K562 (cell line): ENCODE measurements around the gene LTK. TPM values are rescaled to one million over a fixed set of nuclear protein-coding genes. Genes with fewer than 3 reads are reported as not detected.
A peak's percentile ranks its signal among the peaks of the same experiment; 100 is the strongest.

ENCODE experiments used
- BHLHE40 ChIP-seq: IDR thresholded peaks from 2 replicates; pipeline ENCODE4 v1.6.1; 2011; ENCODE audit warnings: low read length, improper control_type of control experiment
- CHD4 ChIP-seq: fragments of 200-600 bp; sonication (generic); IDR thresholded peaks from 3 replicates; pipeline ENCODE4 v1.6.1; 2012; ENCODE audit warnings: low read depth, mild to moderate bottlenecking, mixed read lengths, low read length, inconsistent platforms; ENCODE audit not compliant: insufficient read depth, insufficient replicate concordance, poor library complexity, severe bottlenecking
- CREB1 ChIP-seq, 2 experiments: sonication (generic) in 1 of 2; formaldehyde crosslinking in 1 of 2; IDR thresholded peaks; 2 replicates each; pipeline versions ENCODE4 v1.6.1 to v1.8.0; 2012 to 2022; ENCODE audit warnings: inconsistent platforms in 1 of 2, mild to moderate bottlenecking in 1 of 2, missing genetic modification reagents in 1 of 2, moderate library complexity in 1 of 2
- ERF ChIP-seq: fragments of 450-650 bp; formaldehyde crosslinking; IDR thresholded peaks from 2 replicates; pipeline ENCODE4 v1.4.0; 2020; ENCODE audit warnings: mild to moderate bottlenecking, mixed read lengths
- KDM2B ChIP-seq: fragments of 250-450 bp; sonication (Bioruptor Pico); IDR thresholded peaks from 2 replicates; pipeline ENCODE4 v1.8.0; 2021; ENCODE audit warnings: mild to moderate bottlenecking, moderate library complexity
- NFYB ChIP-seq: IDR thresholded peaks from 2 replicates; pipeline ENCODE4 v1.6.1; 2011; ENCODE audit warnings: mild to moderate bottlenecking, moderate library complexity; ENCODE audit not compliant: insufficient read length; ENCODE audit errors: extremely low read depth
- PTRF ChIP-seq: fragments of 450-650 bp; IDR thresholded peaks from 2 replicates; pipeline ENCODE4 v1.6.1; 2016; ENCODE audit warnings: mild to moderate bottlenecking, missing genetic modification characterization, missing compliant biosample characterization
- TCF7L2 ChIP-seq: fragments of 150-350 bp; IDR thresholded peaks from 2 replicates; pipeline ENCODE4 v1.6.1; 2016; ENCODE audit warnings: low read depth, mild to moderate bottlenecking, low read length, moderate library complexity
- TEAD1 ChIP-seq, 2 experiments: fragments of 450-650 bp in 1 of 2; sonication (generic) in 1 of 2; formaldehyde crosslinking; IDR thresholded peaks; 2 replicates each; pipeline versions ENCODE4 v1.4.0 to v1.8.0; 2020 to 2022; ENCODE audit warnings: mild to moderate bottlenecking in 2 of 2, missing genetic modification reagents in 1 of 2
- THRAP3 ChIP-seq: fragments of 450-650 bp; IDR thresholded peaks from 2 replicates; pipeline ENCODE4 v1.6.1; 2016; ENCODE audit warnings: mild to moderate bottlenecking, inconsistent platforms, borderline replicate concordance
- WHSC1 ChIP-seq: IDR thresholded peaks from one replicate; pipeline ENCODE4 v1.6.1; 2012; ENCODE audit warnings: low read length, control low read depth, inconsistent platforms
- ZNF175 ChIP-seq: fragments of 200-800 bp; sonication (Bioruptor generic); IDR thresholded peaks from 2 replicates; pipeline ENCODE4 v1.6.1; 2016; ENCODE audit warnings: low read depth, mild to moderate bottlenecking, missing genetic modification characterization, missing compliant biosample characterization
- ZNF217 ChIP-seq: sonication (generic); formaldehyde crosslinking; IDR thresholded peaks from 2 replicates; pipeline ENCODE4 v1.8.0; 2022; ENCODE audit warnings: mild to moderate bottlenecking, missing genetic modification reagents
- ZNF830 ChIP-seq: fragments of 250-450 bp; sonication (Bioruptor Pico); IDR thresholded peaks from 2 replicates; pipeline ENCODE4 v1.5.0; 2021; ENCODE audit warnings: mild to moderate bottlenecking
- polyA plus RNA-seq, 8 experiments: library from polyadenylated mRNA; depleted of rRNA in 4 of 8; stranded (reverse) in 5 of 8; unstranded in 3 of 8; fragments of >200 nt; fragmentation: Nextera tagmentation in 2 of 8; fragmentation: Illumina TruSeq in 1 of 8; extraction: Ambion mirVana in 2 of 8; extraction: Trizol in 1 of 8; gene quantifications; 2 replicates each; pipeline versions ENCODE4 v1.2.1 to v1.2.3, GENCODE V29; 2011 to 2014; ENCODE audit warnings: inconsistent platforms in 1 of 8, missing spikeins in 1 of 8
- total RNA-seq, 7 experiments: library from RNA; depleted of rRNA in 6 of 7; stranded (reverse); fragments of >200 nt in 6 of 7; fragmentation: Illumina TruSeq in 2 of 7; extraction: Trizol in 2 of 7; gene quantifications; 2 replicates each; pipeline versions ENCODE4 v1.2.1 to v1.2.3, GENCODE V29; 2011 to 2021; ENCODE audit warnings: low replicate concordance in 1 of 7
- TF ChIP-seq, protein P1 (sequence below): fragments of 450-650 bp; IDR thresholded peaks from 2 replicates; pipeline ENCODE4 v1.6.1; 2018; ENCODE audit not compliant: partially characterized antibody
- TF ChIP-seq, protein P2 (sequence below), 2 experiments: fragments of 450-650 bp in 1 of 2; IDR thresholded peaks; 2 replicates each; pipeline ENCODE4 v1.6.1; 2011 to 2017; ENCODE audit warnings: low read depth in 2 of 2, antibody characterized with exemption in 1 of 2, borderline replicate concordance in 1 of 2, low read length in 1 of 2, mild to moderate bottlenecking in 1 of 2, mixed read lengths in 1 of 2; ENCODE audit not compliant: control insufficient read depth in 1 of 2
- TF ChIP-seq, protein P3 (sequence below): fragments of 450-650 bp; conservative IDR thresholded peaks from 2 replicates; pipeline ENCODE4 v1.6.1; 2016; ENCODE audit warnings: missing genetic modification characterization, low read depth, mild to moderate bottlenecking, missing compliant biosample characterization, moderate library complexity
- TF ChIP-seq, protein P4 (sequence below), 2 experiments: fragments of 250-450 bp in 1 of 2; fragments of 450-650 bp in 1 of 2; sonication (Bioruptor Pico) in 1 of 2; IDR thresholded peaks; 2 replicates each; pipeline versions ENCODE4 v1.6.1 to v1.8.0; 2016 to 2021; ENCODE audit warnings: mild to moderate bottlenecking in 2 of 2, moderate library complexity in 2 of 2, missing compliant biosample characterization in 1 of 2, missing genetic modification characterization in 1 of 2

LTK gene
- total and polyA plus RNA-seq, 9 of the 15 experiments (the other 6 are each of a cell fraction or from before 2014, with no cell fraction given), result 0.25 to 4.4 (median 1.8) TPM

DNA sequence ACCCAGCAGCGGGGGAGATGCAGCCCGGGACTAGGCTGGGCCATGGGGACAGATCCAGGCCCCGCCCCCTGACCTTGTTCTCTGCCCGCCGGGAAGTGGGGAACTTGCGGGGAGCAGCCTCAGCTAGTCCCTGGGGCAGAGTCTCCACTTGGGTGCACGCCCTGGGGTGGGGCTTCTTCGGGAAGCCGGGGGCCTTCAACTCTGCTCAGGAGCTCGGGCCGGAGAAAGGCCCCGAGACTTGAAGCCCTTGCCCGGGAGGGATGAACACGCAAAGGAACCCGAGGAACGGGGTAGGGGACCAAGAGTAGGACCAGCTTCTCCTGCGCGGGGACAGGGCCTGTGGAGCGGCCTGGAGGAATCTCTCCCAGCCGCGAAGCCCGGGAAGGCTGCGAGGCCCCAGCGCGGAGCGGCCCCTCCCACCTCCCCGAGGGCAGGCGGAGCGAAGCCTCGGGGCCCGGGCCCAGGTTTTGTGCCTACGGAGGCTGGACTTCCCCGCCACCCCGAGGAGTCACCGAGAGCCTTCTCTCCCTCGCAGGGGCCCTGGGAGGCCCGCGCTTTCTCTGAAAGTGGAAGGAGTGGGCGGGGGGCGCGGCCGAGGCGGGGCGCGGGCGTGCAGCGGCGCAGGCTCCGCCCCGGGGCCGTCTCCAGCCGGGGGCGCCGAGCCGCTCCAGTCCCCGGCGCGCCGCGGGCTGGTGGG is 20.3 kb downstream of the LTK start, which contains the start of gene ITPKA (continued):
- TF ChIP-seq, protein P1, sequence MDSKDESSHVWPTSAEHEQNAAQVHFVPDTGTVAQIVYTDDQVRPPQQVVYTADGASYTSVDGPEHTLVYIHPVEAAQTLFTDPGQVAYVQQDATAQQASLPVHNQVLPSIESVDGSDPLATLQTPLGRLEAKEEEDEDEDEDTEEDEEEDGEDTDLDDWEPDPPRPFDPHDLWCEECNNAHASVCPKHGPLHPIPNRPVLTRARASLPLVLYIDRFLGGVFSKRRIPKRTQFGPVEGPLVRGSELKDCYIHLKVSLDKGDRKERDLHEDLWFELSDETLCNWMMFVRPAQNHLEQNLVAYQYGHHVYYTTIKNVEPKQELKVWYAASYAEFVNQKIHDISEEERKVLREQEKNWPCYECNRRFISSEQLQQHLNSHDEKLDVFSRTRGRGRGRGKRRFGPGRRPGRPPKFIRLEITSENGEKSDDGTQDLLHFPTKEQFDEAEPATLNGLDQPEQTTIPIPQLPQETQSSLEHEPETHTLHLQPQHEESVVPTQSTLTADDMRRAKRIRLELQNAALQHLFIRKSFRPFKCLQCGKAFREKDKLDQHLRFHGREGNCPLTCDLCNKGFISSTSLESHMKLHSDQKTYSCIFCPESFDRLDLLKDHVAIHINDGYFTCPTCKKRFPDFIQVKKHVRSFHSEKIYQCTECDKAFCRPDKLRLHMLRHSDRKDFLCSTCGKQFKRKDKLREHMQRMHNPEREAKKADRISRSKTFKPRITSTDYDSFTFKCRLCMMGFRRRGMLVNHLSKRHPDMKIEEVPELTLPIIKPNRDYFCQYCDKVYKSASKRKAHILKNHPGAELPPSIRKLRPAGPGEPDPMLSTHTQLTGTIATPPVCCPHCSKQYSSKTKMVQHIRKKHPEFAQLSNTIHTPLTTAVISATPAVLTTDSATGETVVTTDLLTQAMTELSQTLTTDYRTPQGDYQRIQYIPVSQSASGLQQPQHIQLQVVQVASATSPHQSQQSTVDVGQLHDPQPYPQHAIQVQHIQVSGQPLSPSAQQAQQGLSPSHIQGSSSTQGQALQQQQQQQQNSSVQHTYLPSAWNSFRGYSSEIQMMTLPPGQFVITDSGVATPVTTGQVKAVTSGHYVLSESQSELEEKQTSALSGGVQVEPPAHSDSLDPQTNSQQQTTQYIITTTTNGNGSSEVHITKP, result no peak
- no peak for TF ChIP-seq ZNF830 (CRISPR knock-in tag)
- TF ChIP-seq PTRF, result no peak
- 0 out of 4 replicates have a peak, but pooled peaks of 1 of the 2 experiments have one; percentile 53 for TF ChIP-seq TEAD1 (CRISPR knock-in tag; IDR thresholded peaks at IDR 0.05)
- TF ChIP-seq, protein P2, sequence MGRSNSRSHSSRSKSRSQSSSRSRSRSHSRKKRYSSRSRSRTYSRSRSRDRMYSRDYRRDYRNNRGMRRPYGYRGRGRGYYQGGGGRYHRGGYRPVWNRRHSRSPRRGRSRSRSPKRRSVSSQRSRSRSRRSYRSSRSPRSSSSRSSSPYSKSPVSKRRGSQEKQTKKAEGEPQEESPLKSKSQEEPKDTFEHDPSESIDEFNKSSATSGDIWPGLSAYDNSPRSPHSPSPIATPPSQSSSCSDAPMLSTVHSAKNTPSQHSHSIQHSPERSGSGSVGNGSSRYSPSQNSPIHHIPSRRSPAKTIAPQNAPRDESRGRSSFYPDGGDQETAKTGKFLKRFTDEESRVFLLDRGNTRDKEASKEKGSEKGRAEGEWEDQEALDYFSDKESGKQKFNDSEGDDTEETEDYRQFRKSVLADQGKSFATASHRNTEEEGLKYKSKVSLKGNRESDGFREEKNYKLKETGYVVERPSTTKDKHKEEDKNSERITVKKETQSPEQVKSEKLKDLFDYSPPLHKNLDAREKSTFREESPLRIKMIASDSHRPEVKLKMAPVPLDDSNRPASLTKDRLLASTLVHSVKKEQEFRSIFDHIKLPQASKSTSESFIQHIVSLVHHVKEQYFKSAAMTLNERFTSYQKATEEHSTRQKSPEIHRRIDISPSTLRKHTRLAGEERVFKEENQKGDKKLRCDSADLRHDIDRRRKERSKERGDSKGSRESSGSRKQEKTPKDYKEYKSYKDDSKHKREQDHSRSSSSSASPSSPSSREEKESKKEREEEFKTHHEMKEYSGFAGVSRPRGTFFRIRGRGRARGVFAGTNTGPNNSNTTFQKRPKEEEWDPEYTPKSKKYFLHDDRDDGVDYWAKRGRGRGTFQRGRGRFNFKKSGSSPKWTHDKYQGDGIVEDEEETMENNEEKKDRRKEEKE (IDR thresholded peaks at IDR 0.05; ENCODE audit: borderline replicate concordance in 1 of 2, control insufficient read depth in 1 of 2, low read depth in 2 of 2, low read length in 1 of 2), result no peak
- no peak for TF ChIP-seq BHLHE40
- TF ChIP-seq NFYB, result no peak
- TF ChIP-seq, protein P3, sequence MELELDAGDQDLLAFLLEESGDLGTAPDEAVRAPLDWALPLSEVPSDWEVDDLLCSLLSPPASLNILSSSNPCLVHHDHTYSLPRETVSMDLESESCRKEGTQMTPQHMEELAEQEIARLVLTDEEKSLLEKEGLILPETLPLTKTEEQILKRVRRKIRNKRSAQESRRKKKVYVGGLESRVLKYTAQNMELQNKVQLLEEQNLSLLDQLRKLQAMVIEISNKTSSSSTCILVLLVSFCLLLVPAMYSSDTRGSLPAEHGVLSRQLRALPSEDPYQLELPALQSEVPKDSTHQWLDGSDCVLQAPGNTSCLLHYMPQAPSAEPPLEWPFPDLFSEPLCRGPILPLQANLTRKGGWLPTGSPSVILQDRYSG (tag), result no peak
- no peak for TF ChIP-seq WHSC1
- no peak for TF ChIP-seq ZNF175 (CRISPR knock-in tag)
- TF ChIP-seq, protein P4, sequence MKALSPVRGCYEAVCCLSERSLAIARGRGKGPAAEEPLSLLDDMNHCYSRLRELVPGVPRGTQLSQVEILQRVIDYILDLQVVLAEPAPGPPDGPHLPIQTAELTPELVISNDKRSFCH (CRISPR knock-in tag; IDR thresholded peaks at IDR 0.05), result no peak
- TF ChIP-seq, protein P4 (tag; IDR thresholded peaks at IDR 0.05), result peak; percentile 60
- TF ChIP-seq ZNF217 (CRISPR knock-in tag), result no peak
- TF ChIP-seq CREB1 (IDR thresholded peaks at IDR 0.05), result no peak
- TF ChIP-seq CREB1 (CRISPR knock-in tag; IDR thresholded peaks at IDR 0.05), result peak; percentile 19; the same call in 1 of the 2 replicates
- 0 out of 2 replicates have a peak, but pooled peaks have one; percentile 39 for TF ChIP-seq KDM2B (CRISPR knock-in tag)
- TF ChIP-seq ERF, result no peak
- no peak for TF ChIP-seq TCF7L2
- TF ChIP-seq THRAP3, result no peak
- no peak for TF ChIP-seq CHD4
